Measurements from ENCODE around the gene SPATA3. TPM values are rescaled to one million over a fixed set of nuclear protein-coding genes. Genes with fewer than 3 reads are reported as not detected.

SPATA3 gene
- total and polyA plus RNA-seq, 2 experiments from 2014 or later = not detected

DNA sequence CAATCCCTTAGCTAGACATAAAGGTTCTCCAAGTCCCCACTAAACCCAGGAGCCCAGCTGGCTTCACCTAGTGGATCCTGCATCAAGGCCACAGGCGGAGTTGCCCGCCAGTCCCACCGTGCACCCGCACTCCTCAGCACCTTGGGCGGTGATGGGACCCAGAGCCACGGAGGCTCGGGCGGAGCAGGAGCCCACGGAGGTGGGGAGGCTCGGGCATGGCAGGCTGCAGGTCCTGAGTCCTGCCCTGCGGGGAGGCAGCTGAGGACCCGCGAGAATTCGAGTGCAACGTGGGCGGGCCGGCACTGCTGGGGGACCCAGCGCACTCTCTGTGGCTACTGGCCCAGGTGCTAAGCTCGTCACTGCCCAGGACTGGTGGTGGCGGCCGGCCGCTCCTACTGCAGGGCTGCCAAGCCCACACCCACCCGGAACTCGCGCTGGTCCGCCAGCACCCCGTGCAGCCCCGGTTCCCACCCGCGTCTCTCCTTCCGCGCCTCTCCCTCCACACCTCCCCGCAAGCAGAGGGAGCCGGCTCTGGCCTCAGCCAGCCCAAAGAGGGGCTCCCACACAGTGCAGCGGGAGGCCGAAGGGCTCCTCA, 31.7 kb upstream of the SPATA3 start:
- DNase-seq (ENCODE audit: low spot score) = no peak
- H3K27me3 ChIP-seq (ENCODE audit: insufficient read depth) = no peaks in the 10 kb centered on the region
- H3K9me3 Mint-ChIP-seq = peaks cover 6% of the 10 kb centered on the region; the same call in 2 of the 3 replicates
- no peaks in the 10 kb centered on the region for H3K79me2 ChIP-seq (replicated peaks; ENCODE audit: insufficient read depth)
- H3K27ac ChIP-seq (ENCODE audit: low read depth) = no peak overlapping the region
- H3K36me3 ChIP-seq (ENCODE audit: insufficient read depth) = no peaks in the 10 kb centered on the region
- H3K27me3 Mint-ChIP-seq (ENCODE audit: insufficient read depth, low read depth, poor library complexity) = peaks cover 2% of the 10 kb centered on the region
- no peak overlapping the region for H3K27ac Mint-ChIP-seq
- H3F3A ChIP-seq (replicated peaks; ENCODE audit: low read depth) = no peaks in the 10 kb centered on the region
- no peaks in the 10 kb centered on the region for H3K9me2 ChIP-seq (ENCODE audit: insufficient read depth)
- H3K4me1 Mint-ChIP-seq = no peaks in the 10 kb centered on the region
- H3K4me2 ChIP-seq = no peak overlapping the region
- no peak overlapping the region for H3K4me3 ChIP-seq
- TF ChIP-seq ZNF331 (CRISPR knock-in tag; IDR thresholded peaks at IDR 0.05; ENCODE audit: low read depth) (no peak), JUNB (IDR thresholded peaks at IDR 0.05; ENCODE audit: unreplicated experiment) (no peak), ZNF114 (CRISPR knock-in tag; IDR thresholded peaks at IDR 0.05) (no peak), STAT1 (IDR thresholded peaks at IDR 0.05; ENCODE audit: unreplicated experiment) (no peak), NANOG (IDR thresholded peaks at IDR 0.05; ENCODE audit: borderline replicate concordance) (no peak), CREB1 (CRISPR knock-in tag; IDR thresholded peaks at IDR 0.05; ENCODE audit: low read depth) (no peak), EZH2phosphoT487 (IDR thresholded peaks at IDR 0.05; ENCODE audit: unreplicated experiment) (no peak)
- TF ChIP-seq, protein P1, sequence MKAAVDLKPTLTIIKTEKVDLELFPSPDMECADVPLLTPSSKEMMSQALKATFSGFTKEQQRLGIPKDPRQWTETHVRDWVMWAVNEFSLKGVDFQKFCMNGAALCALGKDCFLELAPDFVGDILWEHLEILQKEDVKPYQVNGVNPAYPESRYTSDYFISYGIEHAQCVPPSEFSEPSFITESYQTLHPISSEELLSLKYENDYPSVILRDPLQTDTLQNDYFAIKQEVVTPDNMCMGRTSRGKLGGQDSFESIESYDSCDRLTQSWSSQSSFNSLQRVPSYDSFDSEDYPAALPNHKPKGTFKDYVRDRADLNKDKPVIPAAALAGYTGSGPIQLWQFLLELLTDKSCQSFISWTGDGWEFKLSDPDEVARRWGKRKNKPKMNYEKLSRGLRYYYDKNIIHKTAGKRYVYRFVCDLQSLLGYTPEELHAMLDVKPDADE (IDR thresholded peaks at IDR 0.05) = no peak
- H3K4me1 ChIP-seq (ENCODE audit: insufficient read depth) = no peaks in the 10 kb centered on the region
- no peak overlapping the region for H2AFZ ChIP-seq
- ATAC-seq = no peak
- no peak overlapping the region for H3K4me3 Mint-ChIP-seq
- no peaks in the 10 kb centered on the region for H4K20me1 ChIP-seq (replicated peaks; ENCODE audit: insufficient read depth)
- no peaks in the 10 kb centered on the region for H3K36me3 Mint-ChIP-seq (ENCODE audit: low read depth)

- Histone ChIP-seq H3K4me3 (no peak overlapping the region), H3K4me2 (no peak overlapping the region), H2AFZ (no peak overlapping the region), H3K79me2 (replicated peaks; ENCODE audit: insufficient read depth) (no peaks in the 10 kb centered on the region), H4K20me1 (replicated peaks; ENCODE audit: insufficient read depth) (no peaks in the 10 kb centered on the region), H3K27me3 (ENCODE audit: insufficient read depth) (no peaks in the 10 kb centered on the region), H3K4me1 (ENCODE audit: insufficient read depth) (no peaks in the 10 kb centered on the region), H3K9me2 (ENCODE audit: insufficient read depth) (no peaks in the 10 kb centered on the region), H3K36me3 (ENCODE audit: insufficient read depth) (no peaks in the 10 kb centered on the region), H3K27ac (ENCODE audit: low read depth) (no peak overlapping the region), H3F3A (replicated peaks; ENCODE audit: low read depth) (no peaks in the 10 kb centered on the region)
- no peaks in the 10 kb centered on the region for H3K27me3 Mint-ChIP-seq (ENCODE audit: insufficient read depth, low read depth, poor library complexity)
- no peaks in the 10 kb centered on the region for H3K4me1 Mint-ChIP-seq
- DNase-seq (ENCODE audit: low spot score) = no peak
- ATAC-seq = no peak
- H3K4me3 Mint-ChIP-seq = no peak overlapping the region
- H3K36me3 Mint-ChIP-seq (ENCODE audit: low read depth) = no peaks in the 10 kb centered on the region
- peaks cover 6% of the 10 kb centered on the region; the same call in 2 of the 3 replicates for H3K9me3 Mint-ChIP-seq
- no peak overlapping the region for H3K27ac Mint-ChIP-seq
- TF ChIP-seq NANOG (IDR thresholded peaks at IDR 0.05; ENCODE audit: borderline replicate concordance) (no peak), POLR2AphosphoS5 (IDR thresholded peaks at IDR 0.05; ENCODE audit: low read depth) (no peak), ZNF331 (CRISPR knock-in tag; IDR thresholded peaks at IDR 0.05; ENCODE audit: low read depth) (no peak), STAT1 (IDR thresholded peaks at IDR 0.05; ENCODE audit: unreplicated experiment) (no peak), EZH2 (IDR thresholded peaks at IDR 0.05; ENCODE audit: low read depth, unreplicated experiment) (no peak), REST (IDR thresholded peaks at IDR 0.05; ENCODE audit: unreplicated experiment) (no peak), CREB1 (CRISPR knock-in tag; IDR thresholded peaks at IDR 0.05; ENCODE audit: low read depth) (no peak), CTCF (conservative IDR thresholded peaks at IDR 0.05; ENCODE audit: low read depth in 2 of 2) (no peak)
- TF ChIP-seq, protein P1 (IDR thresholded peaks at IDR 0.05) = no peak
Observed at GRCh38 chr2:230967113-230967512, 28.8 kb upstream of the SPATA3 start.
